ENCODE results near the gene SUMO2. TPM values are rescaled to one million over a fixed set of nuclear protein-coding genes. Genes with fewer than 3 reads are reported as not detected.

SUMO2 gene
- total RNA-seq, 2 donors from 2014 or later = 45.7 to 58.1 TPM

DNA sequence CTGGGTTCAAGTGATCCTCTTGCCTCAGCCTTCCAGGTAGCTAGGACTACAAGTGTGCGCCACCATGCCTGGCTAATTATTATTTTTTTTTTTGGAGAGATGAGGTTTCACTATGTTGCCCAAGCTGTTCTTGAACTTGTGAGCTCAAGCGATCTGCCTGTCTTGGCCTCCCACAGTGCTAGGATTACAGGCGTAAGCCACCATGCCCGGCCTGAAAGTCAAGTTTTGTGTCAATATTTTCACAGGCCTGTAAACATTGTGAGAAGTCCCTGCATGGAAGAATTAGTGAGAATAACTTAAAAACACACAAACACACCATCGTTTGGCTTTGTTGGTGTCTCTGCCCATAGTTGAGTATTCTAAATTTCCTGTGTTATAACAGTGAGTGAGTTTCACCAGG is 45.0 kb upstream of the SUMO2 start:
- no peak for DNase-seq (ENCODE audit: low spot score)
- Histone ChIP-seq H3K27ac (no peak overlapping the region), H3K4me1 (no peaks in the 10 kb centered on the region), H3K9me3 (no peaks in the 10 kb centered on the region), H3K36me3 (peaks cover 74% of the 10 kb centered on the region), H3K4me3 (no peak overlapping the region), H3K27me3 (no peaks in the 10 kb centered on the region)
- TF ChIP-seq, protein P1, sequence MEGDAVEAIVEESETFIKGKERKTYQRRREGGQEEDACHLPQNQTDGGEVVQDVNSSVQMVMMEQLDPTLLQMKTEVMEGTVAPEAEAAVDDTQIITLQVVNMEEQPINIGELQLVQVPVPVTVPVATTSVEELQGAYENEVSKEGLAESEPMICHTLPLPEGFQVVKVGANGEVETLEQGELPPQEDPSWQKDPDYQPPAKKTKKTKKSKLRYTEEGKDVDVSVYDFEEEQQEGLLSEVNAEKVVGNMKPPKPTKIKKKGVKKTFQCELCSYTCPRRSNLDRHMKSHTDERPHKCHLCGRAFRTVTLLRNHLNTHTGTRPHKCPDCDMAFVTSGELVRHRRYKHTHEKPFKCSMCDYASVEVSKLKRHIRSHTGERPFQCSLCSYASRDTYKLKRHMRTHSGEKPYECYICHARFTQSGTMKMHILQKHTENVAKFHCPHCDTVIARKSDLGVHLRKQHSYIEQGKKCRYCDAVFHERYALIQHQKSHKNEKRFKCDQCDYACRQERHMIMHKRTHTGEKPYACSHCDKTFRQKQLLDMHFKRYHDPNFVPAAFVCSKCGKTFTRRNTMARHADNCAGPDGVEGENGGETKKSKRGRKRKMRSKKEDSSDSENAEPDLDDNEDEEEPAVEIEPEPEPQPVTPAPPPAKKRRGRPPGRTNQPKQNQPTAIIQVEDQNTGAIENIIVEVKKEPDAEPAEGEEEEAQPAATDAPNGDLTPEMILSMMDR (IDR thresholded peaks at IDR 0.05) = no peak

DNA sequence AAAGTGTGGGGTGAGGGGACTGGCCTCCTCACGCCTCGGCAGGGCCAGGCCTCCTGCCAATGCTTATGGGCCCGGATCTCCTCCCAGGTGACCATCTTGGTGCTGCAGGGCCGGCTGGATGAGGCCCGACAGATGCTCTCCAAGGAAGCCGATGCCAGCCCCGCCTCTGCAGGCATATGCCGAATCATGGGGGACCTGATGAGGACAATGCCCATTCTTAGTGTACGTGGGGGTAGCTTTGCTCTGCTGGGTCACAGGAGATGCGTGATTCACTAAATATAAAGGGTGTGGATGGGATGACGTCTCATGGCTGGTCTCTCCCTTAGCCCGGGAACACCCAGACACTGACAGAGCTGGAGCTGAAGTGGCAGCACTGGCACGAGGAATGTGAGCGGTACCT is 42.3 kb upstream of the SUMO2 start:
- H3K36me3 ChIP-seq = peaks cover 66% of the 10 kb centered on the region
- H3K9me3 ChIP-seq = no peaks in the 10 kb centered on the region
- DNase-seq (ENCODE audit: low spot score) = no peak
- no peaks in the 10 kb centered on the region for H3K27me3 ChIP-seq
- no peak overlapping the region for H3K27ac ChIP-seq
- no peak overlapping the region for H3K4me3 ChIP-seq
- TF ChIP-seq, protein P1 (IDR thresholded peaks at IDR 0.05) = no peak
- no peaks in the 10 kb centered on the region for H3K4me1 ChIP-seq

DNA sequence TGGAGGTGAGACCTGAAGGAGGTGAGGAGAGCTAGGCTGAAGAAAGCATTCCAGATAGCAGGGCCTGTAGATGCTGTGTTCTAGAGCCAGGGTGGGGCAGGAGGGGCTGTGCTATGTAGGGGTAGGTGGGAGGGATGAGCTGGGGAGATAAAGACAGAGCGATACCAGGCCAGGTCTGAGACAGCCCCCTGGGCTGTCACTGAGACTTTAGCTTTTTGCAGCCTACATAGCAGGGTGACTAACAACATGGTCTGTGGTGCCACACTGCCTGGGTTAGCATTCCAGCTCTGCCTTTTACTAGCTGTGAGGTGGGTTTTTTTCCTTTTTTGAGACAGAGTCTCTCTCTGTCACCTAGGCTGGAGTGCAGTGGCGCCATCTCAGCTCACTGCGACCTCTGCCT is 37.1 kb upstream of the SUMO2 start:
- Histone ChIP-seq H3K36me3 (peaks cover 72% of the 10 kb centered on the region), H3K9me3 (no peaks in the 10 kb centered on the region), H3K27me3 (no peaks in the 10 kb centered on the region), H3K4me3 (no peak overlapping the region), H3K4me1 (no peaks in the 10 kb centered on the region), H3K27ac (no peak overlapping the region)
- TF ChIP-seq, protein P1 (IDR thresholded peaks at IDR 0.05) = no peak
- no peak for DNase-seq (ENCODE audit: low spot score)

DNA sequence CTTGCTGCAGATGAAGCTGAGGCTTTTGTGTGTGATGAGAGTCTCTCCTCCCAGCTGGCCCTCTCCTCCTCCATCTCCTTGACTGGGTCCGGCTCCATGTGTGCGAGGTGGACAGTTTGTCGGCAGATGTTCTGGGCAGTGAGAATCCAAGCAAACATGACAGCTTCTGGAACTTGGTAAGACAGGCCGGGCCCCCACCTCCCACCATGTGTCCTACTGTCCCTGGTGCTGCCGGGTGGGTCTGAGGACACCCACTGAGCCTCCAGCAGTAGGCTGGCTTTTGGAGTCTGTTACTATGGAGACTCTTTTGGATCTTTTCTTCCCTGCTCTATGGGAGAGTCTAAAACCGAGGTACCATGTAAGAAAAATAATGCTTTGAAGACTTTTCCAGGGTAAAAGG is 35.4 kb upstream of the SUMO2 start:
- no peak for DNase-seq (ENCODE audit: low spot score)
- TF ChIP-seq, protein P1 (IDR thresholded peaks at IDR 0.05) = no peak
- Histone ChIP-seq H3K9me3 (no peaks in the 10 kb centered on the region), H3K27ac (no peak overlapping the region), H3K27me3 (no peaks in the 10 kb centered on the region), H3K4me3 (no peak overlapping the region), H3K36me3 (peaks cover 79% of the 10 kb centered on the region), H3K4me1 (no peaks in the 10 kb centered on the region)

DNA sequence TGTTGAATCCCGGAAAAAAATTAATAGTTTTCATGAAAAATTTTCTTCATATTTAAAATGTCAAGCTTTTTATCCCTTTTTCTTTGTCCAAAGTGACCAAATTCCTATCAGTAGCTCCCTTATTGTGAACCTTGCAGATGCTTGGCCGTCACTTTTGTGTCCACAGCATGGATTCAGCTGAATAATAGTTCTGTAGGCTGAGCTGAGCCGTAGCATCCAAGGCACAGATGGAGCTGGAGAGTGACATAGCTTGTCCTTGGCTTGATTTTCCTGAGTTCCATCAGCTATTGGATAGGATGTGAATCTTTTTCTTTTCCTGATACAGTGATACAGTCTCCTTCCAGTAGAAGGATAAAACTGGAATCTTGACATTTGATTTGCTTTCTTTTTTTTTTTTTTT is 26.3 kb upstream of the SUMO2 start:
- no peak for DNase-seq (ENCODE audit: low spot score)
- Histone ChIP-seq H3K36me3 (peaks cover 33% of the 10 kb centered on the region), H3K27ac (no peak overlapping the region), H3K9me3 (no peaks in the 10 kb centered on the region), H3K4me3 (no peak overlapping the region), H3K27me3 (no peaks in the 10 kb centered on the region), H3K4me1 (peaks cover 0 to 20% of the 10 kb centered on the region in 2 donors)
- TF ChIP-seq, protein P1 (IDR thresholded peaks at IDR 0.05) = no peak

DNA sequence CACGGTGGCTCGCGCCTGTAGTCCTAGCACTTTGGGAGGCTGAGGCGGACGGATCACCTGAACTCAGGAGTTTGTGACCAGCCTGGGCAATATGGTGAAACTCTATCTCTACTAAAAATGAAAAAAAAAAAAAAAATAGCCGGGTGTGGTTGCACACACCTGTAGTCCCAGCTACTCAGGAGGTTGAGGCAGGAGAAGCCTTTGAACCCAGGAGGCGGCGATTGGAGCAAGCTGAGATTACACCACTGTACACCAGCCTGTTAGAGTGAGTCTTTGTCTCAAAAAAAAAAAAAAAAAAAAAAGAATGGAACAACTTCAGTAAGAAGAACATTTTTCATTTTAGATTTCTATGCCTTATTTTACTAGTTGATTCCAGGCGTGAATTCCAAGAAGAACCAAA is 25.4 kb upstream of the SUMO2 start:
- Histone ChIP-seq H3K4me3 (no peak overlapping the region), H3K27ac (no peak overlapping the region), H3K9me3 (no peaks in the 10 kb centered on the region), H3K27me3 (no peaks in the 10 kb centered on the region), H3K4me1 (peaks cover 0 to 20% of the 10 kb centered on the region in 2 donors), H3K36me3 (peaks cover 25% of the 10 kb centered on the region)
- DNase-seq (ENCODE audit: low spot score) = no peak
- TF ChIP-seq, protein P1 (IDR thresholded peaks at IDR 0.05) = no peak

All from right atrium auricular region (tissue), 2 donors.